CD8-positive, alpha-beta memory T cell (primary cell): Measurements from ENCODE around the gene MUC12. TPM values are rescaled to one million over a fixed set of nuclear protein-coding genes. Genes with fewer than 3 reads are reported as not detected.
A peak's percentile ranks its signal among the peaks of the same experiment; 100 is the strongest.

Source experiments
- CTCF ChIA-PET: fragments of 350-600 bp; sonication (Branson Sonifier 250); formaldehyde crosslinking; loops from one replicate; lab custom pipeline; 2021; ENCODE audit warnings: antibody characterized with exemption; lab: Charles Lee
- POLR2A ChIA-PET: fragments of 350-600 bp; sonication (Branson Sonifier 250); formaldehyde crosslinking; loops from one replicate; lab custom pipeline; 2021; ENCODE audit warnings: antibody characterized with exemption; lab: Charles Lee
- DNase-seq, 5 donors: peaks; one replicate each; pipeline versions ENCODE4 v3.0.0 to v3.0.0-alpha.2; 2020 to 2022; ENCODE audit warnings: mixed read lengths in 1 of 5
- H3K27ac ChIP-seq: one replicate; pipeline ENCODE4 v1.7.0; 2013; ENCODE audit warnings: low read depth, mild to moderate bottlenecking, low read length, moderate library complexity
- H3K27me3 ChIP-seq: 2 replicates; pipeline ENCODE4 v1.7.0; 2013; ENCODE audit warnings: low read length, mild to moderate bottlenecking; ENCODE audit not compliant: insufficient read depth, poor library complexity, severe bottlenecking
- H3K36me3 ChIP-seq: 2 replicates; pipeline ENCODE4 v1.7.0; 2013; ENCODE audit warnings: mild to moderate bottlenecking, low read length, moderate library complexity; ENCODE audit not compliant: insufficient read depth
- H3K4me1 ChIP-seq: 2 replicates; pipeline ENCODE4 v1.7.0; 2013; ENCODE audit warnings: mild to moderate bottlenecking, low read length, moderate library complexity; ENCODE audit not compliant: insufficient read depth
- H3K4me3 ChIP-seq: 2 replicates; pipeline ENCODE4 v1.7.0; 2013; ENCODE audit warnings: mild to moderate bottlenecking, low read length
- H3K9me3 ChIP-seq: 2 replicates; pipeline ENCODE4 v1.7.0; 2013; ENCODE audit warnings: mild to moderate bottlenecking, low read length
- H3K27ac Mint-ChIP-seq, 8 donors: one replicate each; pipeline ENCODE4 v1.8.0; 2020 to 2021; ENCODE audit warnings: mixed read lengths in 8 of 8, mild to moderate bottlenecking in 6 of 8, inconsistent platforms in 3 of 8, moderate library complexity in 3 of 8
- H3K27me3 Mint-ChIP-seq, 2 donors: one replicate each; pipeline ENCODE4 v1.8.0; 2020 to 2021; ENCODE audit warnings: mixed read lengths in 2 of 2, mild to moderate bottlenecking in 1 of 2, moderate library complexity in 1 of 2
- H3K36me3 Mint-ChIP-seq, 3 donors: one replicate each; pipeline ENCODE4 v1.8.0; 2020 to 2021; ENCODE audit warnings: mixed read lengths in 3 of 3, inconsistent platforms in 1 of 3, mild to moderate bottlenecking in 1 of 3
- H3K4me1 Mint-ChIP-seq, 3 donors: one replicate each; pipeline ENCODE4 v1.8.0; 2020 to 2021; ENCODE audit warnings: mixed read lengths in 3 of 3, inconsistent platforms in 1 of 3, mild to moderate bottlenecking in 1 of 3
- H3K4me3 Mint-ChIP-seq, 7 donors: one replicate each; pipeline ENCODE4 v1.8.0; 2020 to 2021; ENCODE audit warnings: mixed read lengths in 7 of 7, mild to moderate bottlenecking in 6 of 7, moderate library complexity in 4 of 7, inconsistent platforms in 2 of 7
- H3K9me3 Mint-ChIP-seq, 5 donors: one replicate each; pipeline ENCODE4 v1.8.0; 2020 to 2022; ENCODE audit warnings: mixed read lengths in 5 of 5, mild to moderate bottlenecking in 3 of 5, moderate library complexity in 2 of 5, inconsistent platforms in 1 of 5
- polyA plus RNA-seq: library from polyadenylated mRNA; unstranded; fragments of 300-500 nt; fragmentation: Illumina TruSeq; gene quantifications from one replicate; pipeline ENCODE4 v1.2.3, GENCODE V29; 2021
- total RNA-seq, 2 experiments: library from RNA; stranded (reverse); gene quantifications; one replicate each; pipeline ENCODE4 v1.2.3, GENCODE V29; 2021

The MUC12 gene
- total and polyA plus RNA-seq, 3 experiments from 2014 or later: 0.35 to 0.54 TPM; not detected in 1

- no peak for DNase-seq
- peaks cover 19% of the 10 kb centered on the region for H3K4me1 ChIP-seq
- peaks cover 18 to 27% (median 21%) of the 10 kb centered on the region in 3 donors for H3K4me1 Mint-ChIP-seq
- no peaks in the 10 kb centered on the region for H3K36me3 Mint-ChIP-seq
- H3K4me3 Mint-ChIP-seq: peak overlapping the region in 2 of 7 donors; percentile 2 to 40
- H3K27me3 ChIP-seq: peaks cover 50% of the 10 kb centered on the region
- H3K9me3 Mint-ChIP-seq: peaks cover 0 to 2% (median 0%) of the 10 kb centered on the region in 5 donors
- H3K27ac Mint-ChIP-seq: peak overlapping the region in 1 of 8 donors; percentile 16
- H3K9me3 ChIP-seq: no peaks in the 10 kb centered on the region
- ChIA-PET POLR2A (no interaction called here), CTCF (no interaction called here)
- peaks cover 46 to 56% of the 10 kb centered on the region in 2 donors for H3K27me3 Mint-ChIP-seq
- H3K36me3 ChIP-seq: no peaks in the 10 kb centered on the region
- no peak overlapping the region for H3K4me3 ChIP-seq
- no peak overlapping the region for H3K27ac ChIP-seq
Measured at GRCh38 chr7:100963874-100964273, 5.5 kb upstream of the MUC12 start.

GRCh38 chr7:100964630-100965029, 4.7 kb upstream of the MUC12 start:
- Histone ChIP-seq H3K27ac (no peak overlapping the region), H3K9me3 (no peaks in the 10 kb centered on the region), H3K27me3 (peaks cover 50% of the 10 kb centered on the region), H3K4me3 (no peak overlapping the region), H3K4me1 (peaks cover 19% of the 10 kb centered on the region), H3K36me3 (no peaks in the 10 kb centered on the region)
- no peak for DNase-seq
- CTCF ChIA-PET: no interaction called here
- Mint-ChIP-seq H3K36me3 (no peaks in the 10 kb centered on the region), H3K4me1 (peaks cover 18 to 27% (median 22%) of the 10 kb centered on the region in 3 donors), H3K9me3 (peaks cover 0 to 2% (median 0%) of the 10 kb centered on the region in 5 donors), H3K27me3 (peaks cover 51 to 62% of the 10 kb centered on the region in 2 donors), H3K27ac (no peak overlapping the region), H3K4me3 (peak overlapping the region in 1 of 7 donors; percentile 84)
- POLR2A ChIA-PET: no interaction called here

DNA sequence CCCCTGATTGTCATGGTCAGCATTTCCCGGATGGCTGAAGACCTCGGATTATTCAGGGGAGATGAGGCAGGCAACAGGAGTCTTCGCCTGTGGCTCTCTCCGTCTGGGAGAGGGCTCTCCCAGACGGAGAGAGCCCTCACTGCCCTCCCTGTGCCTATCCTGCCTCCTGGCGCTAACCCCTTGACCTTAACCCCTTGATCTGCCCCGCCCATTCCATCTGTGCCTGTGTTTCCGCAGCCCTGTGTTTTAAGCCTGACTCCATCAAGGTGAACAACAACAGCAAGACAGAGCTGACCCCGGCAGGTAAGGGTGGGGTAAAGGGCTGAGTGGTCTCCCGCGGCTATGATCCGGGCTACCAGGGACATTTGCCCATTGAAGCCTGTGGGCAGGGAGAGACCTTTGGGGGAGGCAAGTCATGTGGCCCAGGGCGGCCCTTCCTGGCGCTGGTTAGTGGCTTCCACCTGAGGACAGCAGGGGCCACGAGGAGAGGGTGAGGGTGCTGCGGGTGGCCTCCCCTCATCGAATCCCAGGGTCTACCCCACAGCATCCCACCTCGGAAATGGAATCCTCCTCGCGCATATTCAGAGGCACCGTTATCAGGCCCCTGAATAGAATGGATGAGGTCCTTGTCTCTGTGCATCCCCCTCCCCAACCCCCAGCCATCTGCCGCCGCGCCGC, 4.2 kb upstream of the MUC12 start:
- Mint-ChIP-seq H3K27me3 (peaks cover 54 to 64% of the 10 kb centered on the region in 2 donors), H3K4me1 (peaks cover 18 to 27% (median 22%) of the 10 kb centered on the region in 3 donors), H3K36me3 (no peaks in the 10 kb centered on the region), H3K9me3 (peaks cover 0 to 2% (median 0%) of the 10 kb centered on the region in 5 donors), H3K27ac (no peak overlapping the region), H3K4me3 (peak overlapping the region; percentile 29 to 89 (median 83))
- Histone ChIP-seq H3K4me3 (peak overlapping the region; percentile 55), H3K27me3 (peaks cover 47% of the 10 kb centered on the region), H3K9me3 (no peaks in the 10 kb centered on the region), H3K4me1 (peaks cover 19% of the 10 kb centered on the region), H3K36me3 (no peaks in the 10 kb centered on the region), H3K27ac (no peak overlapping the region)
- CTCF ChIA-PET: no interaction called here
- POLR2A ChIA-PET: no interaction called here
- DNase-seq: no peak

DNA sequence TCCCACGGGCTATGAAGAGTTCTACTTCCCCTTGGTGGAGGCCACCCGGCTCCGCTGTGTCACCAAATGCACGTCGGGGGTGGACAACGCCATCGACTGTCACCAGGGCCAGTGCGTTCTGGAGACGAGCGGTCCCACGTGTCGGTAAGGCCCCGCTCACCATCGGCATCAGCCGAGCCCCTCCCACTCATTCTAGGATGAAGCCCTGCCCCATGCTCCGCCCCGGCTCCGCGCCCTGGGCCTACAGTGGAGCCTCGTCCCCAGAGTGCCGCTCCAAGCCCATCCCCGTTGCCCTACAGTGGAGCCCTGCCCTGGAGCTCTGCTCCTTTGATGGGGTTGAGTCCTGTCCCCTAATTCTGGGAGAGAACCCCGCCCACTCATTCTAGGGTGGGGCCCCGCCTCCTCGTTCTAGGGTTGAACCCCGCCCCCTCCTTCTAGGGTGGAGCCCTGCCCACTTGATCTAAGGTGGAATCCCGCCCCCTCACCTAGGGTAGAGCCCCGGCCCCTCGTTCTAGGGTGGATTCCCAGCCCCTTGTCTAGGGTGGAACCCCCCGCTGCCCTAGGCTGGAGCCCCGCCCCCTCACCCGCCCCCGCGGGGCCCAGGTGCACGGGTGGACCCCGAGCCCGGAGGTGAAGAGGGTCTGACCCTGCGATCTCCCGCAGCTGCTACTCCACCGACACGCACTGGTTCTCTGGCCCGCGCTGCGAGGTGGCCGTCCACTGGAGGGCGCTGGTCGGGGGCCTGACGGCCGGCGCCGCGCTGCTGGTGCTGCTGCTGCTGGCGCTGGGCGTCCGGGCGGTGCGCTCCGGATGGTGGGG, 3.4 kb upstream of the MUC12 start:
- peak; percentile 52 to 74 (median 59) for DNase-seq
- H3K9me3 Mint-ChIP-seq: peaks cover 0 to 2% (median 0%) of the 10 kb centered on the region in 5 donors
- no peaks in the 10 kb centered on the region for H3K36me3 Mint-ChIP-seq
- Histone ChIP-seq H3K27ac (no peak overlapping the region), H3K4me1 (peaks cover 19% of the 10 kb centered on the region), H3K9me3 (no peaks in the 10 kb centered on the region), H3K36me3 (no peaks in the 10 kb centered on the region), H3K4me3 (peak overlapping the region; percentile 55), H3K27me3 (peaks cover 44% of the 10 kb centered on the region)
- peak overlapping the region in 2 of 8 donors; percentile 15 to 49 for H3K27ac Mint-ChIP-seq
- ChIA-PET CTCF (interaction anchor here (0.7 to 1.0 kb wide), 2 partner anchors 8 to 76 kb away, joined by 3 read pairs; partner anchors contain the start of gene UFSP1), POLR2A (no interaction called here)
- H3K4me1 Mint-ChIP-seq: peaks cover 18 to 27% (median 22%) of the 10 kb centered on the region in 3 donors
- H3K27me3 Mint-ChIP-seq: peaks cover 55 to 64% of the 10 kb centered on the region in 2 donors
- peak overlapping the region; percentile 29 to 89 (median 83) for H3K4me3 Mint-ChIP-seq

- H3K27me3 ChIP-seq: peaks cover 41% of the 10 kb centered on the region
- CTCF ChIA-PET: interaction anchor here (0.7 to 1.0 kb wide), 2 partner anchors 9 to 77 kb away, joined by 3 read pairs; partner anchors contain the start of gene UFSP1
- H3K27ac Mint-ChIP-seq: no peak overlapping the region
Measured at GRCh38 chr7:100966542-100967291, 2.6 kb upstream of the MUC12 start.

GRCh38 chr7:100967292-100967863, 2.0 kb upstream of the MUC12 start:
- POLR2A ChIA-PET: no interaction called here
- peaks cover 41% of the 10 kb centered on the region for H3K27me3 ChIP-seq

More at GRCh38 chr7:100966542-100967291, 2.6 kb upstream of the MUC12 start:
- peaks cover 0 to 2% (median 0%) of the 10 kb centered on the region in 5 donors for H3K9me3 Mint-ChIP-seq
- DNase-seq: peak in 1 of 5 donors; percentile 54
- POLR2A ChIA-PET: no interaction called here
- H3K4me3 Mint-ChIP-seq: peak overlapping the region; percentile 45 to 75 (median 55)
- no peaks in the 10 kb centered on the region for H3K36me3 ChIP-seq
- no peaks in the 10 kb centered on the region for H3K9me3 ChIP-seq
- peaks cover 55 to 67% of the 10 kb centered on the region in 2 donors for H3K27me3 Mint-ChIP-seq
- H3K4me1 ChIP-seq: peaks cover 19% of the 10 kb centered on the region
- no peaks in the 10 kb centered on the region for H3K36me3 Mint-ChIP-seq
- no peak overlapping the region for H3K27ac ChIP-seq
- H3K4me3 ChIP-seq: no peak overlapping the region
- peaks cover 18 to 27% (median 22%) of the 10 kb centered on the region in 3 donors for H3K4me1 Mint-ChIP-seq

DNA sequence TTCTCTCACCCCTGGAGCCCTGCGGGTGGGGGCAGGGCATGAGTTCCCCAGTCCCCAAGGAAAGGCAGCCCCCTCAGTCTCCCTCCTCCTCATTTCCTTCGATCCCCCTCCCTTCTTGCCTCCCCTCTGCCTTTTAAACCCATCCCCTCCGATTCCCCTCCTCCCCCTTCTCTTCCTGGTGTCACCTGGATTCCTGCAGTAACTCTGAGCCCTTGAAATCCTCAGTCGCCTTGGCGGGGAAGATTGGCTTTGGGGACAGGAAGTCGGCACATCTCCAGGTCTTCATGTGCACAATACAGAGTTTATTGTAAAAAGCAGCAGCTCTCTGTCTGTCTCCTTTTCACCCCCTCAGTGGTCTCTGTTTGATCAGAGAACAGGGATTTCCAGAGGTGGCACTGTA, 1.3 kb upstream of the MUC12 start:
- Histone ChIP-seq H3K27me3 (peaks cover 41% of the 10 kb centered on the region), H3K4me1 (peaks cover 19% of the 10 kb centered on the region), H3K9me3 (no peaks in the 10 kb centered on the region), H3K4me3 (no peak overlapping the region), H3K27ac (no peak overlapping the region), H3K36me3 (no peaks in the 10 kb centered on the region)
- ChIA-PET CTCF (no interaction called here), POLR2A (no interaction called here)
- Mint-ChIP-seq H3K27me3 (peaks cover 52 to 66% of the 10 kb centered on the region in 2 donors), H3K4me1 (peaks cover 18 to 27% (median 22%) of the 10 kb centered on the region in 3 donors), H3K4me3 (peak overlapping the region in 1 of 7 donors; percentile 36), H3K36me3 (no peaks in the 10 kb centered on the region), H3K9me3 (peaks cover 0 to 2% (median 0%) of the 10 kb centered on the region in 5 donors), H3K27ac (peak overlapping the region in 1 of 8 donors; percentile 14)
- DNase-seq: no peak

More at GRCh38 chr7:100967292-100967863, 2.0 kb upstream of the MUC12 start:
- Mint-ChIP-seq H3K9me3 (peaks cover 0 to 2% (median 0%) of the 10 kb centered on the region in 5 donors), H3K27me3 (peaks cover 55 to 71% of the 10 kb centered on the region in 2 donors), H3K27ac (peak overlapping the region in 1 of 8 donors; percentile 15), H3K4me1 (peaks cover 18 to 27% (median 22%) of the 10 kb centered on the region in 3 donors), H3K36me3 (no peaks in the 10 kb centered on the region), H3K4me3 (peak overlapping the region; percentile 39 to 75 (median 54))
- no peaks in the 10 kb centered on the region for H3K9me3 ChIP-seq
- CTCF ChIA-PET: no interaction called here
- H3K4me3 ChIP-seq: no peak overlapping the region
- H3K36me3 ChIP-seq: no peaks in the 10 kb centered on the region
- peak in 1 of 5 donors; percentile 6 for DNase-seq
- H3K4me1 ChIP-seq: peaks cover 19% of the 10 kb centered on the region
- no peak overlapping the region for H3K27ac ChIP-seq
